ENCODE data around the gene VIL1. TPM values are rescaled to one million over a fixed set of nuclear protein-coding genes. Genes with fewer than 3 reads are reported as not detected.
A peak's percentile ranks its signal among the peaks of the same experiment; 100 is the strongest.

The VIL1 gene
- polyA plus RNA-seq, 1 donor from 2014 or later, result not detected

- peak; percentile 95 for TF ChIP-seq CTCF (IDR thresholded peaks at IDR 0.05; ENCODE audit: poor library complexity, severe bottlenecking)
- no peak for TF ChIP-seq EZH2 (IDR thresholded peaks at IDR 0.05; ENCODE audit: borderline replicate concordance, insufficient read depth, low read length, poor library complexity, severe bottlenecking)
- TF ChIP-seq SMC3 (conservative IDR thresholded peaks at IDR 0.05; ENCODE audit: poor library complexity), result peak; percentile 96
- TF ChIP-seq TAF1 (IDR thresholded peaks at IDR 0.05; ENCODE audit: low read depth), result no peak
- no peak for TF ChIP-seq REST (IDR thresholded peaks at IDR 0.05; ENCODE audit: borderline replicate concordance)
- TF ChIP-seq POLR2AphosphoS5 (IDR thresholded peaks at IDR 0.05), result peak; percentile 83
- TF ChIP-seq RAD21 (conservative IDR thresholded peaks at IDR 0.05), result peak; percentile 84
- TF ChIP-seq EP300 (conservative IDR thresholded peaks at IDR 0.05; ENCODE audit: poor library complexity, severe bottlenecking), result peak; percentile 56
- TF ChIP-seq MXI1 (conservative IDR thresholded peaks at IDR 0.05; ENCODE audit: poor library complexity, severe bottlenecking), result peak; percentile 77
- H3K36me3 ChIP-seq (ENCODE audit: insufficient read depth, low read length), result no peaks in the 10 kb centered on the region
- no peaks in the 10 kb centered on the region for H3K9me3 ChIP-seq (ENCODE audit: low read length)
- H3K4me2 ChIP-seq (ENCODE audit: low read length), result peak overlapping the region; percentile 21
- H3K4me3 ChIP-seq (ENCODE audit: low read length), result peak overlapping the region; percentile 70
- no peaks in the 10 kb centered on the region for H4K20me1 ChIP-seq (ENCODE audit: insufficient read depth)
- no peaks in the 10 kb centered on the region for H3K79me2 ChIP-seq (replicated peaks; ENCODE audit: insufficient read depth, low read length)
- H3K9ac ChIP-seq (ENCODE audit: low read length), result peak overlapping the region; percentile 69
- H3K27me3 ChIP-seq (ENCODE audit: insufficient read depth, low read depth, low read length), result peaks cover 33% of the 10 kb centered on the region
- peak overlapping the region; percentile 54 for H3K27ac ChIP-seq (ENCODE audit: low read length)
- no peak overlapping the region for H2AFZ ChIP-seq (ENCODE audit: low read depth, low read length)
- H3F3A ChIP-seq (ENCODE audit: insufficient read depth, low read length, poor library complexity, severe bottlenecking), result no peaks in the 10 kb centered on the region
- no peaks in the 10 kb centered on the region for H3K9me2 ChIP-seq (ENCODE audit: insufficient read depth, low read length)
Measured at GRCh38 chr2:218395826-218396687, 22.9 kb upstream of the VIL1 start.

DNA sequence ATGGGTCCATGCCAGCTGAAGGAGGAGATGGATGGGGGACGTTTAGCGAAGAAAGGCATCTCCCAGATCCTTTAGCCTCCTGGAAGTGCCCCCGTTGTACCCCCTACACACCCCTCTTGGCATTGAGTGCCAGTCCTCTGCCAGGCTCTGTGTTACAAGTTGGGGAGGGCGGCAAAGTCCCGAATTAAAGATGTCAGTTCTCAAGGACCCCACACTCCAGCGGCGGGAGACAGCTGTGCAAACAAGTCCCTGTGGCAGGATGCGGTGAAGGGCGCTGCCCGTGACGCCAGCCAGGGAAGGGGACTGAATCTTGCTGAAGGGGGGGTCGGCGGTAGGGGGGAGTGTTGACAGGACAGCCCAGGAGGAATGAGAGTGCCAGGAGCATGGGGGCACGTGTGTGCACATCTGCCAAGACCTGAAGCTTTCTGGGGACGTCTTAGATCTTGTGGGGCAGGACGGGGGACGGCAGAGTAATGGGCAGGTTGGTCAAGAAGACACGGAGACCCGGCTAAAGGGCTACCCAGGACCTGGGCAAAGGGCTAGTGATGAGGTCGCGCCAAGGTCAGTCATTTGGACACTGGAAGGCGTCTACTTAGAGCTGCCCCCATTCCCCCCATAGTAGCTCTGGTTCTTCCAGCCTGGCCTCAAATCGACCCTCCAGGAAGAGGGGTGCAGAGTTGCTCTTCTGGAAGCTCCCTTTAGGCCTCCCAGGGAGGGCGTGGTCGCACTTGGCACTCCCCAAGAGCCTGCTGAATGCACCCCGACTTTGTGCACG lies 22.0 kb upstream of the VIL1 start:
- Histone ChIP-seq H3K9me3 (ENCODE audit: low read length) (no peaks in the 10 kb centered on the region), H3K4me2 (ENCODE audit: low read length) (peak overlapping the region; percentile 21), H3K4me3 (ENCODE audit: low read length) (peak overlapping the region; percentile 70), H4K20me1 (ENCODE audit: insufficient read depth) (no peaks in the 10 kb centered on the region), H3F3A (ENCODE audit: insufficient read depth, low read length, poor library complexity, severe bottlenecking) (no peaks in the 10 kb centered on the region), H3K79me2 (replicated peaks; ENCODE audit: insufficient read depth, low read length) (no peaks in the 10 kb centered on the region), H2AFZ (ENCODE audit: low read depth, low read length) (peak overlapping the region; percentile 22), H3K9ac (ENCODE audit: low read length) (peak overlapping the region; percentile 69), H3K36me3 (ENCODE audit: insufficient read depth, low read length) (no peaks in the 10 kb centered on the region), H3K27me3 (ENCODE audit: insufficient read depth, low read depth, low read length) (peaks cover 33% of the 10 kb centered on the region), H3K9me2 (ENCODE audit: insufficient read depth, low read length) (no peaks in the 10 kb centered on the region), H3K27ac (ENCODE audit: low read length) (no peak overlapping the region)
- TF ChIP-seq RAD21 (conservative IDR thresholded peaks at IDR 0.05) (no peak), REST (IDR thresholded peaks at IDR 0.05; ENCODE audit: borderline replicate concordance) (no peak), POLR2AphosphoS5 (IDR thresholded peaks at IDR 0.05) (no peak), TAF1 (IDR thresholded peaks at IDR 0.05; ENCODE audit: low read depth) (no peak), CTCF (IDR thresholded peaks at IDR 0.05; ENCODE audit: poor library complexity, severe bottlenecking) (no peak), EZH2 (IDR thresholded peaks at IDR 0.05; ENCODE audit: borderline replicate concordance, insufficient read depth, low read length, poor library complexity, severe bottlenecking) (no peak), SMC3 (conservative IDR thresholded peaks at IDR 0.05; ENCODE audit: poor library complexity) (no peak), MXI1 (conservative IDR thresholded peaks at IDR 0.05; ENCODE audit: poor library complexity, severe bottlenecking) (no peak), EP300 (conservative IDR thresholded peaks at IDR 0.05; ENCODE audit: poor library complexity, severe bottlenecking) (no peak)
